Stomach smooth muscle (tissue), 2 donors: ENCODE measurements around the gene IDE.

Source experiments
- H3K27ac ChIP-seq: one replicate; pipeline ENCODE4 v1.7.0; 2013; ENCODE audit warnings: mild to moderate bottlenecking, low read length, inconsistent platforms
- H3K27me3 ChIP-seq, 2 donors: one replicate each; pipeline ENCODE4 v1.7.0; 2013; ENCODE audit warnings: low read length in 2 of 2; ENCODE audit not compliant: insufficient read depth in 2 of 2, control insufficient read depth in 1 of 2
- H3K36me3 ChIP-seq, 2 donors: one replicate each; pipeline ENCODE4 v1.7.0; 2013; ENCODE audit warnings: low read length in 2 of 2; ENCODE audit not compliant: control insufficient read depth in 2 of 2, insufficient read depth in 2 of 2
- H3K4me1 ChIP-seq: one replicate; pipeline ENCODE4 v1.7.0; 2013; ENCODE audit warnings: low read length; ENCODE audit not compliant: control insufficient read depth, insufficient read depth
- H3K4me3 ChIP-seq, 2 donors: one replicate each; pipeline ENCODE4 v1.7.0; 2013; ENCODE audit warnings: low read length in 2 of 2
- H3K9ac ChIP-seq, 2 donors: one replicate each; pipeline ENCODE4 v1.7.0; 2013; ENCODE audit warnings: low read length in 2 of 2, mild to moderate bottlenecking in 1 of 2
- H3K9me3 ChIP-seq, 2 donors: one replicate each; pipeline ENCODE4 v1.7.0; 2013; ENCODE audit warnings: low read length in 2 of 2; ENCODE audit not compliant: control insufficient read depth in 2 of 2
- donor health status: healthy.
- donor health status: Pancreatic carcinoma.

Gene IDE

GRCh38 chr10:92530891-92531535 is 42.9 kb downstream of the IDE start:
- peaks cover 3 to 8% of the 10 kb centered on the region in 2 donors for H3K36me3 ChIP-seq
- no peak overlapping the region for H3K4me3 ChIP-seq
- no peak overlapping the region for H3K9ac ChIP-seq
- H3K27ac ChIP-seq: no peak overlapping the region
- H3K27me3 ChIP-seq: no peaks in the 10 kb centered on the region
- H3K4me1 ChIP-seq: no peaks in the 10 kb centered on the region
- H3K9me3 ChIP-seq: no peaks in the 10 kb centered on the region

- Histone ChIP-seq H3K36me3 (peaks cover 3 to 7% of the 10 kb centered on the region in 2 donors), H3K27me3 (no peaks in the 10 kb centered on the region), H3K4me3 (no peak overlapping the region), H3K9me3 (no peaks in the 10 kb centered on the region), H3K9ac (no peak overlapping the region), H3K27ac (no peak overlapping the region), H3K4me1 (no peaks in the 10 kb centered on the region)
These were observed 43.5 kb downstream of the IDE start for GRCh38 chr10:92530421-92530820.

- H3K4me3 ChIP-seq: no peak overlapping the region
- H3K36me3 ChIP-seq: peaks cover 3% of the 10 kb centered on the region in 2 donors
- H3K27me3 ChIP-seq: no peaks in the 10 kb centered on the region
These were observed 46.2 kb downstream of the IDE start for GRCh38 chr10:92527716-92528115.

GRCh38 chr10:92523639-92524038 is 50.3 kb downstream of the IDE start:
- Histone ChIP-seq H3K27me3 (no peaks in the 10 kb centered on the region), H3K36me3 (peaks cover 0 to 3% of the 10 kb centered on the region in 2 donors), H3K4me3 (no peak overlapping the region), H3K9ac (no peak overlapping the region), H3K4me1 (no peaks in the 10 kb centered on the region), H3K27ac (no peak overlapping the region), H3K9me3 (no peaks in the 10 kb centered on the region)

More at GRCh38 chr10:92527716-92528115, 46.2 kb downstream of the IDE start:
- no peak overlapping the region for H3K27ac ChIP-seq
- H3K4me1 ChIP-seq: no peaks in the 10 kb centered on the region
- H3K9ac ChIP-seq: no peak overlapping the region
- H3K9me3 ChIP-seq: no peaks in the 10 kb centered on the region

- Histone ChIP-seq H3K36me3 (peaks cover 0 to 4% of the 10 kb centered on the region in 2 donors), H3K9me3 (no peaks in the 10 kb centered on the region), H3K27ac (no peak overlapping the region), H3K27me3 (no peaks in the 10 kb centered on the region), H3K4me3 (no peak overlapping the region), H3K4me1 (no peaks in the 10 kb centered on the region), H3K9ac (no peak overlapping the region)
These were observed 56.7 kb downstream of the IDE start for GRCh38 chr10:92517034-92517655.

- Histone ChIP-seq H3K4me1 (no peaks in the 10 kb centered on the region), H3K27ac (no peak overlapping the region), H3K4me3 (no peak overlapping the region), H3K9me3 (no peaks in the 10 kb centered on the region), H3K9ac (no peak overlapping the region), H3K27me3 (no peaks in the 10 kb centered on the region), H3K36me3 (peaks cover 12 to 21% of the 10 kb centered on the region in 2 donors)
These were observed 65.0 kb downstream of the IDE start for GRCh38 chr10:92508866-92509265.

GRCh38 chr10:92506336-92506735 is 67.6 kb downstream of the IDE start:
- Histone ChIP-seq H3K9ac (no peak overlapping the region), H3K9me3 (no peaks in the 10 kb centered on the region), H3K4me3 (no peak overlapping the region), H3K4me1 (no peaks in the 10 kb centered on the region), H3K27me3 (no peaks in the 10 kb centered on the region), H3K27ac (no peak overlapping the region), H3K36me3 (peaks cover 7 to 22% of the 10 kb centered on the region in 2 donors)

- Histone ChIP-seq H3K4me1 (no peaks in the 10 kb centered on the region), H3K27me3 (no peaks in the 10 kb centered on the region), H3K4me3 (no peak overlapping the region), H3K9me3 (no peaks in the 10 kb centered on the region), H3K36me3 (peaks cover 7 to 22% of the 10 kb centered on the region in 2 donors), H3K27ac (no peak overlapping the region), H3K9ac (no peak overlapping the region)
These were observed 68.8 kb downstream of the IDE start for GRCh38 chr10:92505044-92505443.

- Histone ChIP-seq H3K4me3 (no peak overlapping the region), H3K9ac (no peak overlapping the region), H3K36me3 (peaks cover 4 to 6% of the 10 kb centered on the region in 2 donors), H3K4me1 (no peaks in the 10 kb centered on the region), H3K27me3 (no peaks in the 10 kb centered on the region), H3K9me3 (no peaks in the 10 kb centered on the region), H3K27ac (no peak overlapping the region)
These were observed 71.5 kb downstream of the IDE start for GRCh38 chr10:92502296-92502808.

- no peaks in the 10 kb centered on the region for H3K4me1 ChIP-seq
- H3K27ac ChIP-seq: no peak overlapping the region
- H3K9me3 ChIP-seq: no peaks in the 10 kb centered on the region
- no peak overlapping the region for H3K9ac ChIP-seq
- no peaks in the 10 kb centered on the region for H3K27me3 ChIP-seq
- peaks cover 10 to 24% of the 10 kb centered on the region in 2 donors for H3K36me3 ChIP-seq
- H3K4me3 ChIP-seq: no peak overlapping the region
These were observed 80.5 kb downstream of the IDE start for GRCh38 chr10:92493362-92493761.

GRCh38 chr10:92492748-92493240 is 81.1 kb downstream of the IDE start:
- Histone ChIP-seq H3K4me1 (no peaks in the 10 kb centered on the region), H3K27ac (no peak overlapping the region), H3K27me3 (no peaks in the 10 kb centered on the region), H3K9ac (no peak overlapping the region), H3K4me3 (no peak overlapping the region), H3K36me3 (peaks cover 10 to 24% of the 10 kb centered on the region in 2 donors), H3K9me3 (no peaks in the 10 kb centered on the region)
